Choroid plexus epithelial cell (primary cell): ENCODE results near the gene CTPS1.

Experiments used
- DNase-seq: peaks from one replicate; pipeline ENCODE4 v3.0.0-alpha.2; 2010; ENCODE audit warnings: low read depth
- H3K4me3 ChIP-seq: 2 replicates; pipeline ENCODE4 v1.5.1; 2011; ENCODE audit warnings: low read depth, mild to moderate bottlenecking, control low read depth, low read length, moderate library complexity
- CTCF ChIP-seq: conservative IDR thresholded peaks from 2 replicates; pipeline ENCODE4 v1.5.1; 2011; ENCODE audit warnings: low read depth, mild to moderate bottlenecking, control low read depth, inconsistent platforms, low read length, moderate library complexity

The CTPS1 gene

GRCh38 chr1:41056907-41057306 lies 77.4 kb downstream of the CTPS1 start:
- DNase-seq = no peak
- TF ChIP-seq CTCF = no peak

More at GRCh38 chr1:41056907-41057306, 77.4 kb downstream of the CTPS1 start:
- no peak overlapping the region for H3K4me3 ChIP-seq
